Nephron progenitor cell (in vitro differentiated cells): ENCODE measurements around the gene PLXND1.

Experiments
- DNase-seq: peaks from one replicate; pipeline ENCODE4 v3.0.0; 2021
- H3K27ac Mint-ChIP-seq: 2 replicates; pipeline ENCODE4 v1.8.0; 2021; ENCODE audit warnings: mild to moderate bottlenecking, moderate library complexity, mixed read lengths
- H3K27me3 Mint-ChIP-seq: 2 replicates; pipeline ENCODE4 v1.8.0; 2021; ENCODE audit warnings: mild to moderate bottlenecking, low read depth, mixed read lengths; ENCODE audit not compliant: poor library complexity
- H3K36me3 Mint-ChIP-seq: 2 replicates; pipeline ENCODE4 v1.8.0; 2021; ENCODE audit warnings: low read depth, mixed read lengths
- H3K4me1 Mint-ChIP-seq: 2 replicates; pipeline ENCODE4 v1.8.0; 2021; ENCODE audit warnings: mixed read lengths
- H3K4me3 Mint-ChIP-seq: 2 replicates; pipeline ENCODE4 v1.8.0; 2021; ENCODE audit warnings: mild to moderate bottlenecking, moderate library complexity, mixed read lengths
- H3K9me3 Mint-ChIP-seq: 2 replicates; pipeline ENCODE4 v1.8.0; 2021; ENCODE audit warnings: mild to moderate bottlenecking, moderate library complexity, mixed read lengths
- CTCF ChIP-seq: fragments of 200-600 bp; sonication (generic); IDR thresholded peaks from 2 replicates; pipeline ENCODE4 v1.5.0; 2021; ENCODE audit warnings: antibody characterized with exemption

Gene PLXND1

GRCh38 chr3:129505341-129505740 lies 101.1 kb downstream of the PLXND1 start:
- H3K4me1 Mint-ChIP-seq: peaks cover 25% of the 10 kb centered on the region
- H3K27ac Mint-ChIP-seq: no peak overlapping the region
- TF ChIP-seq CTCF: no peak
- no peak overlapping the region for H3K4me3 Mint-ChIP-seq
- H3K36me3 Mint-ChIP-seq: peaks cover 38% of the 10 kb centered on the region
- H3K9me3 Mint-ChIP-seq: no peaks in the 10 kb centered on the region
- DNase-seq: no peak
- H3K27me3 Mint-ChIP-seq: peaks cover 4% of the 10 kb centered on the region
